ENCODE results near the gene STPG2.
"Not testable (repeated sequence)": the region's sequence is repeated elsewhere in the genome, so short reads cannot be mapped to it uniquely, and the experiment has no call there.

Gene STPG2

GRCh38 chr4:97582890-97583289 is 560.4 kb downstream of the STPG2 start:
- Histone ChIP-seq H3K79me2 (ENCODE audit: control insufficient read depth, insufficient read depth, low read length, unreplicated experiment) (no peaks in the 10 kb centered on the region), H3K4me3 (ENCODE audit: low read depth, low read length) (no peak overlapping the region), H3K4me1 (ENCODE audit: control insufficient read depth, insufficient read depth, low read length, unreplicated experiment) (no peaks in the 10 kb centered on the region), H3K27me3 (ENCODE audit: insufficient read depth, low read length) (no peaks in the 10 kb centered on the region), H3K27ac (ENCODE audit: low read depth, low read length) (no peak overlapping the region), H2AFZ (ENCODE audit: low read length, unreplicated experiment) (no peak overlapping the region), H3K36me3 (ENCODE audit: insufficient read depth, low read length) (no peaks in the 10 kb centered on the region)

- H3K36me3 ChIP-seq (ENCODE audit: insufficient read depth, low read length), result no peaks in the 10 kb centered on the region
- no peaks in the 10 kb centered on the region for H3K79me2 ChIP-seq (ENCODE audit: control insufficient read depth, insufficient read depth, low read length, unreplicated experiment)
- no peak overlapping the region for H3K27ac ChIP-seq (ENCODE audit: low read depth, low read length)
- no peak overlapping the region for H3K4me3 ChIP-seq (ENCODE audit: low read depth, low read length)
- H3K27me3 ChIP-seq (ENCODE audit: insufficient read depth, low read length), result no peaks in the 10 kb centered on the region
- H3K4me1 ChIP-seq (ENCODE audit: control insufficient read depth, insufficient read depth, low read length, unreplicated experiment), result no peaks in the 10 kb centered on the region
- no peak overlapping the region for H2AFZ ChIP-seq (ENCODE audit: low read length, unreplicated experiment)
Observed at GRCh38 chr4:97577004-97577403, 566.3 kb downstream of the STPG2 start.

GRCh38 chr4:97560009-97560408 is 583.3 kb downstream of the STPG2 start:
- Histone ChIP-seq H3K36me3 (ENCODE audit: insufficient read depth, low read length) (no peaks in the 10 kb centered on the region), H3K4me1 (ENCODE audit: control insufficient read depth, insufficient read depth, low read length, unreplicated experiment) (no peaks in the 10 kb centered on the region), H2AFZ (ENCODE audit: low read length, unreplicated experiment) (no peak overlapping the region), H3K4me3 (ENCODE audit: low read depth, low read length) (no peak overlapping the region), H3K79me2 (ENCODE audit: control insufficient read depth, insufficient read depth, low read length, unreplicated experiment) (no peaks in the 10 kb centered on the region), H3K27me3 (ENCODE audit: insufficient read depth, low read length) (no peaks in the 10 kb centered on the region), H3K27ac (ENCODE audit: low read depth, low read length) (no peak overlapping the region)

- H2AFZ ChIP-seq (ENCODE audit: low read length, unreplicated experiment), result no peak overlapping the region
Observed at GRCh38 chr4:97558204-97558778, 585.0 kb downstream of the STPG2 start.

GRCh38 chr4:97550637-97551036 is 592.6 kb downstream of the STPG2 start:
- not testable (repeated sequence) for H3K79me2 ChIP-seq (ENCODE audit: control insufficient read depth, insufficient read depth, low read length, unreplicated experiment); H3K27me3 ChIP-seq (ENCODE audit: insufficient read depth, low read length); H3K4me3 ChIP-seq (ENCODE audit: low read depth, low read length); H3K27ac ChIP-seq (ENCODE audit: low read depth, low read length); H2AFZ ChIP-seq (ENCODE audit: low read length, unreplicated experiment); H3K4me1 ChIP-seq (ENCODE audit: control insufficient read depth, insufficient read depth, low read length, unreplicated experiment); H3K36me3 ChIP-seq (ENCODE audit: insufficient read depth, low read length)

More at GRCh38 chr4:97558204-97558778, 585.0 kb downstream of the STPG2 start:
- Histone ChIP-seq H3K4me3 (ENCODE audit: low read depth, low read length) (no peak overlapping the region), H3K4me1 (ENCODE audit: control insufficient read depth, insufficient read depth, low read length, unreplicated experiment) (no peaks in the 10 kb centered on the region), H3K79me2 (ENCODE audit: control insufficient read depth, insufficient read depth, low read length, unreplicated experiment) (no peaks in the 10 kb centered on the region), H3K36me3 (ENCODE audit: insufficient read depth, low read length) (no peaks in the 10 kb centered on the region), H3K27ac (ENCODE audit: low read depth, low read length) (no peak overlapping the region), H3K27me3 (ENCODE audit: insufficient read depth, low read length) (no peaks in the 10 kb centered on the region)

GRCh38 chr4:97548943-97549583 is 594.2 kb downstream of the STPG2 start:
- no peaks in the 10 kb centered on the region for H3K4me1 ChIP-seq (ENCODE audit: control insufficient read depth, insufficient read depth, low read length, unreplicated experiment)
- no peaks in the 10 kb centered on the region for H3K36me3 ChIP-seq (ENCODE audit: insufficient read depth, low read length)
- no peak overlapping the region for H2AFZ ChIP-seq (ENCODE audit: low read length, unreplicated experiment)
- H3K27me3 ChIP-seq (ENCODE audit: insufficient read depth, low read length), result no peaks in the 10 kb centered on the region
- H3K4me3 ChIP-seq (ENCODE audit: low read depth, low read length), result no peak overlapping the region
- H3K27ac ChIP-seq (ENCODE audit: low read depth, low read length), result no peak overlapping the region
- H3K79me2 ChIP-seq (ENCODE audit: control insufficient read depth, insufficient read depth, low read length, unreplicated experiment), result no peaks in the 10 kb centered on the region

GRCh38 chr4:97548186-97548585 is 595.1 kb downstream of the STPG2 start:
- no peaks in the 10 kb centered on the region for H3K27me3 ChIP-seq (ENCODE audit: insufficient read depth, low read length)
- no peak overlapping the region for H2AFZ ChIP-seq (ENCODE audit: low read length, unreplicated experiment)
- no peaks in the 10 kb centered on the region for H3K79me2 ChIP-seq (ENCODE audit: control insufficient read depth, insufficient read depth, low read length, unreplicated experiment)
- no peaks in the 10 kb centered on the region for H3K36me3 ChIP-seq (ENCODE audit: insufficient read depth, low read length)
- no peak overlapping the region for H3K4me3 ChIP-seq (ENCODE audit: low read depth, low read length)
- no peaks in the 10 kb centered on the region for H3K4me1 ChIP-seq (ENCODE audit: control insufficient read depth, insufficient read depth, low read length, unreplicated experiment)
- H3K27ac ChIP-seq (ENCODE audit: low read depth, low read length), result no peak overlapping the region

GRCh38 chr4:97531351-97531750 is 611.9 kb downstream of the STPG2 start:
- no peaks in the 10 kb centered on the region for H3K27me3 ChIP-seq (ENCODE audit: insufficient read depth, low read length)
- H3K27ac ChIP-seq (ENCODE audit: low read depth, low read length), result no peak overlapping the region
- H3K79me2 ChIP-seq (ENCODE audit: control insufficient read depth, insufficient read depth, low read length, unreplicated experiment), result no peaks in the 10 kb centered on the region
- H2AFZ ChIP-seq (ENCODE audit: low read length, unreplicated experiment), result no peak overlapping the region
- no peaks in the 10 kb centered on the region for H3K4me1 ChIP-seq (ENCODE audit: control insufficient read depth, insufficient read depth, low read length, unreplicated experiment)
- no peak overlapping the region for H3K4me3 ChIP-seq (ENCODE audit: low read depth, low read length)
- H3K36me3 ChIP-seq (ENCODE audit: insufficient read depth, low read length), result no peaks in the 10 kb centered on the region

- H3K27ac ChIP-seq (ENCODE audit: low read depth, low read length), result no peak overlapping the region
- no peaks in the 10 kb centered on the region for H3K27me3 ChIP-seq (ENCODE audit: insufficient read depth, low read length)
- H3K36me3 ChIP-seq (ENCODE audit: insufficient read depth, low read length), result no peaks in the 10 kb centered on the region
- no peak overlapping the region for H2AFZ ChIP-seq (ENCODE audit: low read length, unreplicated experiment)
- no peaks in the 10 kb centered on the region for H3K79me2 ChIP-seq (ENCODE audit: control insufficient read depth, insufficient read depth, low read length, unreplicated experiment)
- no peaks in the 10 kb centered on the region for H3K4me1 ChIP-seq (ENCODE audit: control insufficient read depth, insufficient read depth, low read length, unreplicated experiment)
- no peak overlapping the region for H3K4me3 ChIP-seq (ENCODE audit: low read depth, low read length)
Observed at GRCh38 chr4:97530676-97531075, 612.6 kb downstream of the STPG2 start.

GRCh38 chr4:97525236-97525635 is 618.0 kb downstream of the STPG2 start:
- Histone ChIP-seq H3K4me1 (ENCODE audit: control insufficient read depth, insufficient read depth, low read length, unreplicated experiment) (no peaks in the 10 kb centered on the region), H3K27ac (ENCODE audit: low read depth, low read length) (no peak overlapping the region), H3K79me2 (ENCODE audit: control insufficient read depth, insufficient read depth, low read length, unreplicated experiment) (no peaks in the 10 kb centered on the region), H3K36me3 (ENCODE audit: insufficient read depth, low read length) (no peaks in the 10 kb centered on the region), H2AFZ (ENCODE audit: low read length, unreplicated experiment) (no peak overlapping the region), H3K4me3 (ENCODE audit: low read depth, low read length) (no peak overlapping the region), H3K27me3 (ENCODE audit: insufficient read depth, low read length) (no peaks in the 10 kb centered on the region)

- Histone ChIP-seq H3K27ac (ENCODE audit: low read depth, low read length) (no peak overlapping the region), H3K4me1 (ENCODE audit: control insufficient read depth, insufficient read depth, low read length, unreplicated experiment) (no peaks in the 10 kb centered on the region), H3K4me3 (ENCODE audit: low read depth, low read length) (no peak overlapping the region), H3K27me3 (ENCODE audit: insufficient read depth, low read length) (no peaks in the 10 kb centered on the region), H2AFZ (ENCODE audit: low read length, unreplicated experiment) (no peak overlapping the region), H3K79me2 (ENCODE audit: control insufficient read depth, insufficient read depth, low read length, unreplicated experiment) (no peaks in the 10 kb centered on the region), H3K36me3 (ENCODE audit: insufficient read depth, low read length) (no peaks in the 10 kb centered on the region)
Observed at GRCh38 chr4:97517939-97518338, 625.3 kb downstream of the STPG2 start.
